PC-3 (cell line): ENCODE measurements around the gene PTPRB. TPM values are rescaled to one million over a fixed set of nuclear protein-coding genes. Genes with fewer than 3 reads are reported as not detected.
A peak's percentile ranks its signal among the peaks of the same experiment; 100 is the strongest.

ENCODE experiments used
- ATAC-seq: fragments of 200-7000 bp; cut with Tn5 transposase; 2 replicates; pipeline ENCODE4 v1.9.1; 2020; ENCODE audit warnings: mild to moderate bottlenecking, moderate library complexity
- BruUV-seq: library from RNA; stranded (reverse); fragments of 400-500 nt; replicated peaks from 2 replicates; lab custom pipeline; 2021; lab: Mats Ljungman, UMichigan
- CTCF ChIA-PET: fragments of 300-600 bp; sonication (Branson Sonifier 250); formaldehyde crosslinking; loops from one replicate; lab custom pipeline; 2022; ENCODE audit warnings: antibody characterized with exemption; lab: Charles Lee
- POLR2A ChIA-PET: fragments of 300-600 bp; sonication (Branson Sonifier 250); formaldehyde crosslinking; loops from one replicate; lab custom pipeline; 2022; ENCODE audit warnings: antibody characterized with exemption; ENCODE audit not compliant: unreplicated experiment; lab: Charles Lee
- DNase-seq: peaks from one replicate; pipeline ENCODE4 v3.0.0-alpha.2; 2015
- H2AFZ ChIP-seq: fragments of 300-600 bp; sonication (generic); 2 replicates; pipeline ENCODE4 v1.6.0; 2016; ENCODE audit warnings: antibody characterized with exemption, low read length
- H3F3A ChIP-seq: fragments of 300-600 bp; sonication (generic); one replicate; pipeline ENCODE4 v1.6.0; 2017; ENCODE audit warnings: antibody characterized with exemption, low read length, control low read depth, mild to moderate bottlenecking; ENCODE audit not compliant: unreplicated experiment
- H3K27ac ChIP-seq: fragments of 300-600 bp; sonication (generic); 2 replicates; pipeline ENCODE4 v1.5.1; 2016; ENCODE audit warnings: mild to moderate bottlenecking, low read length
- H3K27me3 ChIP-seq: fragments of 300-600 bp; sonication (generic); 2 replicates; pipeline ENCODE4 v1.6.1; 2016; ENCODE audit warnings: low read length, mixed read lengths
- H3K36me3 ChIP-seq: fragments of 300-600 bp; sonication (generic); 2 replicates; pipeline ENCODE4 v1.6.1; 2016; ENCODE audit warnings: low read depth, mixed run types, low read length, mixed read lengths
- H3K4me1 ChIP-seq: fragments of 300-600 bp; sonication (generic); 2 replicates; pipeline ENCODE4 v1.5.1; 2016; ENCODE audit warnings: low read length; ENCODE audit not compliant: insufficient read depth
- H3K4me2 ChIP-seq: fragments of 300-600 bp; sonication (generic); 2 replicates; pipeline ENCODE4 v1.6.0; 2016; ENCODE audit warnings: low read length
- H3K4me3 ChIP-seq: fragments of 300-600 bp; sonication (generic); 2 replicates; pipeline ENCODE4 v1.5.1; 2016; ENCODE audit warnings: mild to moderate bottlenecking, low read length, mixed read lengths
- H3K79me2 ChIP-seq: fragments of 300-600 bp; sonication (generic); 2 replicates; pipeline ENCODE4 v1.6.1; 2017; ENCODE audit warnings: low read length, mixed read lengths
- H3K9ac ChIP-seq: fragments of 300-600 bp; sonication (generic); 2 replicates; pipeline ENCODE4 v1.6.0; 2016; ENCODE audit warnings: mild to moderate bottlenecking, low read length
- H3K9me2 ChIP-seq: fragments of 300-600 bp; sonication (generic); replicated peaks from 2 replicates; pipeline ENCODE4 v1.6.1; 2016; ENCODE audit warnings: mixed run types, low read length, mixed read lengths
- H3K9me3 ChIP-seq: fragments of 300-600 bp; sonication (generic); 2 replicates; pipeline ENCODE4 v1.6.1; 2016; ENCODE audit warnings: low read length, mixed read lengths
- H4K20me1 ChIP-seq: fragments of 300-600 bp; sonication (generic); 2 replicates; pipeline ENCODE4 v1.6.1; 2016; ENCODE audit warnings: low read length, mixed read lengths
- EZH2 ChIP-seq: fragments of 300-600 bp; sonication (generic); IDR thresholded peaks from one replicate; pipeline ENCODE4 v1.6.1; 2017; ENCODE audit warnings: antibody characterized with exemption, mild to moderate bottlenecking, low read length; ENCODE audit not compliant: unreplicated experiment
- EZH2phosphoT487 ChIP-seq: fragments of 300-600 bp; sonication (generic); IDR thresholded peaks from 2 replicates; pipeline ENCODE4 v1.6.1; 2018; ENCODE audit warnings: mild to moderate bottlenecking, antibody characterized with exemption, low read length, borderline replicate concordance
- intact Hi-C: fragments of 100-400 bp; cut with micrococcal nuclease; formaldehyde crosslinking; loops from 2 replicates; pipeline ENCODE4 v1.9.0; 2023
- total RNA-seq: library from RNA; depleted of rRNA; stranded (reverse); fragments of >200 nt; gene quantifications from 2 replicates; pipeline ENCODE4 v1.2.3, GENCODE V29; 2014
- TF ChIP-seq, protein P1 (sequence below): fragments of 300-600 bp; sonication (generic); conservative IDR thresholded peaks from 2 replicates; pipeline ENCODE4 v1.5.1; 2017; ENCODE audit warnings: antibody characterized with exemption, low read depth, mild to moderate bottlenecking, low read length

Gene PTPRB
- total RNA-seq, 1 experiment from 2014 or later: 0.66 TPM

DNA sequence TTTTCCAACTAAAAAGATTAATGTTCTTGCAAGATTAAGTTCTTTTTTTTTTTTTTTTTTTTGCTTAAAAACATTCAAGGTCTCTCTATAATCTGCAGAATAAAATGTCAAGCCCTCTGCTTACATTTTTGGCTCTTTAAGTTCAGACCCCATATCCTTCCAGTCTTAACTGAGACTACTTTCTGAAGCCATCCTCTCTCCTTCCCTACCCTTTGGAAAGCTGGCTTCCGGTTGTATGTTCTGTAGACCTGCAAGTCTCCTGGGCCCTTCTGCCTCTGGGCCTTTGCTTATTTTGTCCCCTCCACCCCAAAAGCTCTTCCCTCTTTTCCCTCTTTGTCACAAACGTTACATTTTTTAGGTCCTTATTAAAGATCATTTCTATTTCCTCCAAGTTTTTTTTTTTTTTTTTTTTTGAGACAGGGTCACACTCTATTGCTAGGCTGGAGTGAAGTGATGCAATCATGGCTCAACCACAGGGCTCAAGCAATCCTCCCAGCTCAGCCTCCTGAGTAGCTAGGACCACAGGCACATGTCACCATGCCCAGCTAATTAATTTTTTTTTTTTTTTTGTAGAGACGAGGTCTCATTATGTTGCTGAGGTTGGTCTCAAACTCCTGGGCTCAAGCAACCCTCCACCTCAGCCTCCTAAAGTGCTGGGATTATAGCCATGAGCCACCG is 46.5 kb downstream of the PTPRB start:
- no peak overlapping the region for H3K9ac ChIP-seq
- ATAC-seq (no peak), DNase-seq (no peak)
- ChIA-PET POLR2A (interaction anchor here (0.7 kb wide), 1 partner anchor 431 kb away, joined by 23 read pairs; no protein-coding TSS in a partner anchor), CTCF (interaction anchor here (0.6 kb wide), 2 partner anchors 142 to 424 kb away, joined by 4 to 7 read pairs; no protein-coding TSS in a partner anchor)
- H3K4me2 ChIP-seq: no peak overlapping the region
- no peaks in the 10 kb centered on the region for H3K9me3 ChIP-seq
- no peaks in the 10 kb centered on the region for H3K79me2 ChIP-seq
- H2AFZ ChIP-seq: peak overlapping the region; percentile 37; the same call in 1 of the 2 replicates
- H3K27me3 ChIP-seq: no peaks in the 10 kb centered on the region
- H3F3A ChIP-seq: no peaks in the 10 kb centered on the region
- H3K4me3 ChIP-seq: no peak overlapping the region
- no peak overlapping the region for H3K27ac ChIP-seq
- no peaks in the 10 kb centered on the region for H3K9me2 ChIP-seq
- no peak for TF ChIP-seq EZH2
- TF ChIP-seq EZH2phosphoT487: no peak
- TF ChIP-seq, protein P1, sequence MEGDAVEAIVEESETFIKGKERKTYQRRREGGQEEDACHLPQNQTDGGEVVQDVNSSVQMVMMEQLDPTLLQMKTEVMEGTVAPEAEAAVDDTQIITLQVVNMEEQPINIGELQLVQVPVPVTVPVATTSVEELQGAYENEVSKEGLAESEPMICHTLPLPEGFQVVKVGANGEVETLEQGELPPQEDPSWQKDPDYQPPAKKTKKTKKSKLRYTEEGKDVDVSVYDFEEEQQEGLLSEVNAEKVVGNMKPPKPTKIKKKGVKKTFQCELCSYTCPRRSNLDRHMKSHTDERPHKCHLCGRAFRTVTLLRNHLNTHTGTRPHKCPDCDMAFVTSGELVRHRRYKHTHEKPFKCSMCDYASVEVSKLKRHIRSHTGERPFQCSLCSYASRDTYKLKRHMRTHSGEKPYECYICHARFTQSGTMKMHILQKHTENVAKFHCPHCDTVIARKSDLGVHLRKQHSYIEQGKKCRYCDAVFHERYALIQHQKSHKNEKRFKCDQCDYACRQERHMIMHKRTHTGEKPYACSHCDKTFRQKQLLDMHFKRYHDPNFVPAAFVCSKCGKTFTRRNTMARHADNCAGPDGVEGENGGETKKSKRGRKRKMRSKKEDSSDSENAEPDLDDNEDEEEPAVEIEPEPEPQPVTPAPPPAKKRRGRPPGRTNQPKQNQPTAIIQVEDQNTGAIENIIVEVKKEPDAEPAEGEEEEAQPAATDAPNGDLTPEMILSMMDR: no peak
- no peaks in the 10 kb centered on the region for H4K20me1 ChIP-seq
- H3K4me1 ChIP-seq: no peaks in the 10 kb centered on the region
- no peaks in the 10 kb centered on the region for H3K36me3 ChIP-seq
- intact Hi-C loops: loop anchor here (1.0 to 10.0 kb wide), 6 partner anchors 48 to 423 kb away; no protein-coding TSS in a partner anchor
- no TSS peak for BruUV-seq

DNA sequence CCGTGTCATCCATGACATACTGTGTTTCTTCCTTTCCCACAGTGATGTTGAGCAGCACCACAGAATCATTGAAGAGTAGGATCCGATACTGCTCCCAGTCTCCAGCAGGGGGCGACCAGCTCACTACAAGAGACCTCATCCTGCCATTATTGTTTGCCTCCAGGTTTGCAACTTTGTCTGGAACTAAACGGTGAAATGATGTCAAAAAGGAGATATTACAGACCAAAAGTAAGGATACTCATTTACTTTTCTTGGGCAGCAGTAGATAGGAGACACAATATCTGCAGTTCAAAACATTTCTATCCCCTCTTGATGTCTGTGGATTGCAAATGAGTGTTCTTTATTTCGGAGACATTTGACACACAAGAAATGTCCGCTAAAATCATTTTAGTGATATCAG is 47.2 kb downstream of the PTPRB start:
- Histone ChIP-seq H3K4me2 (no peak overlapping the region), H3K4me3 (no peak overlapping the region), H4K20me1 (no peaks in the 10 kb centered on the region), H3K27ac (no peak overlapping the region), H3K27me3 (no peaks in the 10 kb centered on the region), H3K9me2 (no peaks in the 10 kb centered on the region), H3K9ac (no peak overlapping the region), H2AFZ (peak overlapping the region; percentile 37), H3K79me2 (no peaks in the 10 kb centered on the region), H3K9me3 (no peaks in the 10 kb centered on the region), H3K4me1 (no peaks in the 10 kb centered on the region), H3K36me3 (no peaks in the 10 kb centered on the region), H3F3A (no peaks in the 10 kb centered on the region)
- DNase-seq (peak; percentile 74), ATAC-seq (peak; percentile 84)
- no TSS peak for BruUV-seq
- ChIA-PET POLR2A (no interaction called here), CTCF (no interaction called here)
- intact Hi-C loops: loop anchor here (1.0 to 10.0 kb wide), 6 partner anchors 49 to 423 kb away; no protein-coding TSS in a partner anchor
- TF ChIP-seq EZH2phosphoT487: no peak
- TF ChIP-seq, protein P1: peak; percentile 96
- TF ChIP-seq EZH2: no peak

- BruUV-seq: no TSS peak
- no peak overlapping the region for H3K4me2 ChIP-seq
- no peak overlapping the region for H3K27ac ChIP-seq
- H3K9ac ChIP-seq: no peak overlapping the region
- no peaks in the 10 kb centered on the region for H3K9me3 ChIP-seq
- no peaks in the 10 kb centered on the region for H3K27me3 ChIP-seq
- intact Hi-C loops: no loop called here
- no peaks in the 10 kb centered on the region for H3K9me2 ChIP-seq
- no peaks in the 10 kb centered on the region for H3F3A ChIP-seq
- H3K4me3 ChIP-seq: no peak overlapping the region
- DNase-seq (no peak), ATAC-seq (no peak)
- no peaks in the 10 kb centered on the region for H3K79me2 ChIP-seq
- no peak overlapping the region for H2AFZ ChIP-seq
- H4K20me1 ChIP-seq: no peaks in the 10 kb centered on the region
- POLR2A ChIA-PET: interaction anchor here (0.6 kb wide), 1 partner anchor 40 kb away, joined by 5 read pairs; no protein-coding TSS in a partner anchor
- TF ChIP-seq, protein P1: no peak
- TF ChIP-seq EZH2phosphoT487 (no peak), EZH2 (no peak)
- H3K36me3 ChIP-seq: no peaks in the 10 kb centered on the region
- H3K4me1 ChIP-seq: no peaks in the 10 kb centered on the region
- CTCF ChIA-PET: no interaction called here
Measured at GRCh38 chr12:70584332-70584731, 52.9 kb downstream of the PTPRB start.
